ENCODE measurements around the gene TMEM205.
A peak's percentile ranks its signal among the peaks of the same experiment; 100 is the strongest.
"Not testable (repeated sequence)": the region's sequence is repeated elsewhere in the genome, so short reads cannot be mapped to it uniquely, and the experiment has no call there.

Gene TMEM205

DNA sequence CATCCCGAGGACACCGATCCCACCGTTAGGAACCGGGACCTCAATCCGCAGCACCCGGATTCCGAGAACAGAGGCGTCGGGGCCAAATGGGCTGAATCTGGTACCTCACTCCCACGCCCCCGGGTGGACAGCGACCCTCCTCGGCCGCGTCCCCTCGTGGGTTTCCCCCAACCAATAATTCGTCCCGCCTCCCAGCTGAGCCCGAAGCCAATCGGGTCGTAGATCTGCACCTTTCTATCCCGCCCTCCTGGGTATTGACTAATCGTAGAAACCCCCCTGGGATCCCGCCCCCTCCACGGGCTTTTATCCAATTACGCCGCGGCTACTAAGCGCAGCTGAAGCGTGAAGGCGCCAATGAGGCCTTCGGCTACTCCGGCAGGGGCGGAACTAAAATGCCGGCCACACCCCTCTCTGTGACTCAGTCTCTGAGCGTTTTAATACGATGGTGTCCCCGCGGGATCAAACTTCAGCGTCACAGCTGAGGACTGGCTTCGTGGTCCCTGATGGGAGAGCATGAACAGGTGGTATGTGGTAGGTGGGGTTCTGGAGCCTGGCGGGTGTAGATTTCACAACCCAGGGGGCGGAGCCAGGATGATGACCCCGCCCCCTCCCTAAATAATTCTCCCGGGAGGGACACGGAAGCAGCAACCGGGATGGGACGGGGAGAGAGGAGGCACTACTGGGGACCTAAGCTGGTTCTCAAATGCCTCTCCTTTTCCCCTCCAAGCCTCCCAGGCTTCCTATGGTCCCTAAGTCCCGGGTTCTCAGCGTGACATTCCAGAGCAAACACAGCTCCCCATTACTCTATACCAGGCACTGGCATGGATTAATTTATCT lies at the start of gene TMEM205, which contains the start of gene CCDC159:
TMEM205 (minus strand) TSS at position 165 of the 837 bp plus-strand sequence. CDS start 649 bp downstream, outside the sequence.
CCDC159 (plus strand) TSS at position 416 of the 837 bp plus-strand sequence; CDS start at position 504, 88 bp downstream.
- Mint-ChIP-seq H3K27me3 (peaks cover 7% of the 10 kb centered on the region), H3K27ac (peak within 1 kb of the TSS; percentile 88), H3K36me3 (peaks cover 1% of the 10 kb centered on the region), H3K4me3 (peak within 1 kb of the TSS; percentile 88), H3K4me1 (peaks cover 27% of the 10 kb centered on the region), H3K9me3 (peaks cover 11% of the 10 kb centered on the region)
- peak; percentile 100 for DNase-seq
- CTCF ChIA-PET: interaction anchor here (0.7 to 2.1 kb wide), 4 partner anchors 23 to 55 kb away, joined by 3 to 8 read pairs (median 4); no protein-coding TSS in a partner anchor

DNA sequence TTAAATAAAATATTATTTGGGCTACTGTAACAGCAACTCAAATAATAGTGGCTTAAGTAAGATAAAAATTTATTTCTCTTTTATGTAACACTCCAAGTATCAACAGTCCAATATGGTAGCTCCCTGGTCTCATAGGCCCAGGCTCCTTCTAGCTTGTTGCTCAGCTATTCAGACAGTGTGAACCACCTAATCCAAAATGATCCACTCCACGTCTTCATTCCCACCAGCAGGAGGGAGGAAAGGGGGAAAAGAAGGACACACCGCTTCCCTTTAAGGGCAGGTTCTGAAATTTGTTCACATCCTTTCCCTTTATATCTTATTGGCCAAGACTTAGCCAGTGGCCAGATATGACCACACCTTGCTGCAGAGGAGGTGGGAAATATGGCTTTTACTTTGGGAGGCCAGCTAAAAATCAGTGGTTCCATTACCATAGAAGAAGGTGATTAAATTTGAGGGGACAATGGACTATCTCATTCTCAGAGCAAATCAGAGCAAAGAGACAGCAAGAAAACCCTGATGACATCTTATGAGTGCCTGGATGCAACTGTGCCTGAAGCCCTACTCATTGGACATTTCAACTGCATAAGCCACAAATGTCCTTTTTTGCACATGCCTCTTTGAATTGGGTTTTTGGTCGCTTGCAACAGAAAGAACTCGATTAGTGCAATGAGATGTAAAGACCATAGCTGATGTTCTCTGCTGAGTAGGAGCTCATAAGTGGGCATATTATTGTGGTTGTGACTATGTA lies 45.0 kb upstream of the TMEM205 start:
- Mint-ChIP-seq H3K4me3 (no peak overlapping the region), H3K4me1 (peaks cover 11% of the 10 kb centered on the region), H3K9me3 (peaks cover 3% of the 10 kb centered on the region), H3K36me3 (no peaks in the 10 kb centered on the region), H3K27ac (no peak overlapping the region), H3K27me3 (peaks cover 36% of the 10 kb centered on the region)
- CTCF ChIA-PET: interaction anchor here (1.6 to 2.1 kb wide), 2 partner anchors 8 to 10 kb away, joined by 5 to 7 read pairs; no protein-coding TSS in a partner anchor
- no peak for DNase-seq

DNA sequence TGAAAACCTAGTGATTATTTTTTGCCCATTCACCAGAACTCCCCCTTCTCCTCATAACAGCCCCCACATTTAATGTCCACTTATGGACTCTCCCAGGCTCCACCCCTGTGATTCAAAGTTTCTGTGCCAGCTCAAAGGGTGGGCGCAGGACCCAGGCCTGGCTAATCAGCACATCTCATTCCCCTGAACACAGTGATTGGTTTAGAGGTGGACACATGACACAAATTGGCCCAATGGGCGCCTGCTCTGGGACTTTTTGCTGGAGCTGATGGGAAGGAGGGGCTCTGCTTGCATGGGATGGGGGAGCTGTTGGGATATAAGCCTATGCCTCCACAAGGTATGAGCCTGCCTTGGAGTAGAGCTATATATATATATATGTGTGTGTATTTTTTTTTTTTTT lies 44.3 kb upstream of the TMEM205 start:
- H3K27ac Mint-ChIP-seq: no peak overlapping the region
- H3K4me1 Mint-ChIP-seq: peaks cover 11% of the 10 kb centered on the region
- H3K9me3 Mint-ChIP-seq: peaks cover 3% of the 10 kb centered on the region
- no peak overlapping the region for H3K4me3 Mint-ChIP-seq
- CTCF ChIA-PET: interaction anchor here (1.6 to 2.1 kb wide), 2 partner anchors 7 to 9 kb away, joined by 5 to 7 read pairs; no protein-coding TSS in a partner anchor
- H3K27me3 Mint-ChIP-seq: peaks cover 38% of the 10 kb centered on the region
- no peak for DNase-seq
- H3K36me3 Mint-ChIP-seq: no peaks in the 10 kb centered on the region

DNA sequence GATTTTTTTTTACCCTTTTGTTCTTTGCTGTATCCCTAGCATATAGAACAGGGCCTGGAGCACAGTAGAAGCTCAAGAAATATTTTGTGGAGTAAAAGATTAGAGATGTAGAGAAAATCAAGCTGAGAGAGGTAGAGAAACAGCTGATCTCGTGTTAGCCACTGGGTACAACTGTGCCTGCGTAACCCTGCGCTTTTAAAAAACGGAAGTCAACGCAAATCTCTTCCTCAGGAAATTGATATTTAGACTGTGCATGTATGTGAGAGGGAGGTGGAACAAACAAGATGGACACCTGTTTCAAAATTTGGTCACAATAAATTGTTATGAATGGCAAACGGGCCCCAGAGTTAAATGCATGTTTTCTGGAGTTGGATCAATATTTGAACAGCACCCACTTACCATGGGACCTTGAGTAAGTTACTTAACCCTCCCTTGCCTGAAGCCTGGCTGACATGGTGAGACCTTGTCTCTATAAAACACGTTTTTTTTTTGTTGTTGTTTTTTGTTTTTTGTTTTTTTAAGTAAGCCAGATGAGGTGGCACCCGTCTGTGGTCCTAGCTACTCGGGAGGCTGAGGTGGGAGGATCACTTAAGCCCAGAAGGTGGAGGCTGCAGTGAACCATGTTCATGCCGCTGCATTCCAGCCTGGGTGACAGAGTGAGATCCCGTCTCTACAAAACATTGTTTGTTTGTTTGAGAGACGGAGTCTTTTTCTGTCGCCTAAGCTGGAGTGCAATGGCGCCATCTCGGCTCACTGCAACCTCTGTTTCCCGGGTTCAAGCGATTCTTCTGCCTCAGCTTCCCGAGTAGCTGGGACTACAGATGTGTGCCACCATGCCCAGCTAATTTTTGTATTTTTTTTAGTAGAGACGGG lies 41.3 kb upstream of the TMEM205 start:
- no peaks in the 10 kb centered on the region for H3K36me3 Mint-ChIP-seq
- CTCF ChIA-PET: no interaction called here

DNA sequence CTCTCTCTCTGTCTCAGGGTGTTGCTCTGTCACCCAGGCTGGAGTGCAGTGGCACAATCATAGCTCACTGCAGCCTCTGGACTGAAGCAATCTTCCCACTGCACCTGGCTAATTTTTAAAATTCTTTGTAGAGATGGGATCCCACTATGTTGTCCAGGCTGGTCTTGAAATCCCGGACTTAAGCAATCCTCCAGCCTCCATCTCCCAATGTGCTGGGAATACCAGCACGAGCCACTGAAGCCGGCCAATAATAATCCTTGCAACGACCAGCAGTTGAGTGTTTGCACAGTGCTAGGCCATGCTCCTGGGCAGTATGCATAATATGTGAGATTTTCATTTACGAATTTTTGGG lies 38.7 kb upstream of the TMEM205 start:
- CTCF ChIA-PET: interaction anchor here (2.9 kb wide), 1 partner anchor 98 kb away, joined by 13 read pairs; no protein-coding TSS in a partner anchor
- H3K36me3 Mint-ChIP-seq: peaks cover 3% of the 10 kb centered on the region
- no peak overlapping the region for H3K27ac Mint-ChIP-seq
- no peak overlapping the region for H3K4me3 Mint-ChIP-seq
- H3K4me1 Mint-ChIP-seq: peaks cover 36% of the 10 kb centered on the region
- H3K27me3 Mint-ChIP-seq: peaks cover 52% of the 10 kb centered on the region
- no peaks in the 10 kb centered on the region for H3K9me3 Mint-ChIP-seq
- no peak for DNase-seq

More for the DNA sequence above, 41.3 kb upstream of the TMEM205 start:
- Mint-ChIP-seq H3K4me3 (no peak overlapping the region), H3K27ac (no peak overlapping the region), H3K4me1 (peaks cover 16% of the 10 kb centered on the region), H3K9me3 (peaks cover 3% of the 10 kb centered on the region), H3K27me3 (peaks cover 53% of the 10 kb centered on the region)
- no peak for DNase-seq

DNA sequence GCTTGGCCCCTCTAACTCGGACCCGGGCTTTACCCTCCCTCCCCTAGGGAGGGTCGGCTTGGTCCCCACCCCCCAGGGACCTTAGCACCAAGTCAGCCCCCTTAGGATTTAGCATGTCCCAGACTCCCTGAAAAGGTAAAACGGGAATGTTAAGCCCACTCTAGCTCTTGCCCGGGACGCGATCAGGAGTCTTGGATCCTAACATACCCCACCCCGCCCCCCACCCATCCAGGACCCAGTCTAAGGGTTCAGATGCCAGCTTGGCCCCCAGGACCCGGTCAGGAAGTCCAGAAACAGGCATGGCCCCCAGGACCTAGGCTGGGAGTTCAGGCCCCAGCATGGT lies 37.6 kb upstream of the TMEM205 start:
- Mint-ChIP-seq H3K4me3 (no peak overlapping the region), H3K36me3 (peaks cover 3% of the 10 kb centered on the region), H3K27ac (no peak overlapping the region), H3K9me3 (no peaks in the 10 kb centered on the region), H3K4me1 (peaks cover 43% of the 10 kb centered on the region), H3K27me3 (peaks cover 52% of the 10 kb centered on the region)
- CTCF ChIA-PET: interaction anchor here (0.6 to 2.9 kb wide), 6 partner anchors 8 to 99 kb away, joined by 3 to 13 read pairs (median 4); partner anchors contain the start of genes ODAD3, PRKCSH and SWSAP1
- no peak for DNase-seq

DNA sequence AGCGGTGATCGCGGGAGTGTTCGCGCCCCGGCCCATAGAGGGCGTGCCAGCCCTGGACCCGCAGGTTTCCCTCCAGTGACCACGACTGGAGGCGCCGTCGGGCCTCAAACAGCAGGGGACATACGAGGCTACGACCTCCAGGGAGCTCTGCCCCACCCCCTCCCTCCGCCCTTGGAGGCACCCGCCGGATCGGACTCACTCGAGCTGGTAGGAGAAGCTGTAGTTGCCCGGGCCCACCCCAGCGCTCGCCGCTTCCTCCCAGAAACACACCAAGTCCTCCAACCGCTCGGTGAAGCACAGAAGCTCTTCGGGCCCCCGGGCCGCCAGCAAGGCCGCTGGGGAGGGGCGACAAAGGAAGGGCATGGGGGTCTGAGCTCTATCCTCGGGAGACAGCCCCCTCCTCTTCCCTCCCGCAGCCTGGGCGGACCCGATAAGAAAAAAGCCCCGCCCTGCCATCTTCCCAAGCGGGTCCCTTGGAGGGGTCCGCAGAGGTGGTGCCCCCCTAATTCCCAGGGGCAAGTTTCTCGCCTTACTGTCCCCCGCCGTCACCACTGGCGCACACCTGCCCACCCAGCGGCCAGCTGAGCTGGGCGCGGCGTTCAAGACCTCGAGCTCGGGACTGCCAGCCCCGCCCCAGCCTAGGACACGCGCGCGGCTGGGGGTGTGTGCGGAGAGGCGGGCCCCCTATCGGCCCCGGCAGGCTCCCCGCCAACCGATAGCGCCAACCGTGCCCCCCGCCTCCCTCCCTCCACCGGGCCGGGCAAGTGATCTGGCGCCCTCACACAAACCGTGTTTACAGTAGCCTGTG lies 37.0 kb upstream of the TMEM205 start:
- Mint-ChIP-seq H3K36me3 (peaks cover 3% of the 10 kb centered on the region), H3K9me3 (no peaks in the 10 kb centered on the region), H3K27ac (peak overlapping the region; percentile 55), H3K4me3 (peak overlapping the region; percentile 58), H3K27me3 (peaks cover 52% of the 10 kb centered on the region), H3K4me1 (peaks cover 47% of the 10 kb centered on the region)
- peak; percentile 55 for DNase-seq
- CTCF ChIA-PET: interaction anchor here (0.6 to 2.9 kb wide), 12 partner anchors 8 to 155 kb away, joined by 3 to 13 read pairs (median 3); partner anchors contain the start of genes ODAD3, PRKCSH and SWSAP1

DNA sequence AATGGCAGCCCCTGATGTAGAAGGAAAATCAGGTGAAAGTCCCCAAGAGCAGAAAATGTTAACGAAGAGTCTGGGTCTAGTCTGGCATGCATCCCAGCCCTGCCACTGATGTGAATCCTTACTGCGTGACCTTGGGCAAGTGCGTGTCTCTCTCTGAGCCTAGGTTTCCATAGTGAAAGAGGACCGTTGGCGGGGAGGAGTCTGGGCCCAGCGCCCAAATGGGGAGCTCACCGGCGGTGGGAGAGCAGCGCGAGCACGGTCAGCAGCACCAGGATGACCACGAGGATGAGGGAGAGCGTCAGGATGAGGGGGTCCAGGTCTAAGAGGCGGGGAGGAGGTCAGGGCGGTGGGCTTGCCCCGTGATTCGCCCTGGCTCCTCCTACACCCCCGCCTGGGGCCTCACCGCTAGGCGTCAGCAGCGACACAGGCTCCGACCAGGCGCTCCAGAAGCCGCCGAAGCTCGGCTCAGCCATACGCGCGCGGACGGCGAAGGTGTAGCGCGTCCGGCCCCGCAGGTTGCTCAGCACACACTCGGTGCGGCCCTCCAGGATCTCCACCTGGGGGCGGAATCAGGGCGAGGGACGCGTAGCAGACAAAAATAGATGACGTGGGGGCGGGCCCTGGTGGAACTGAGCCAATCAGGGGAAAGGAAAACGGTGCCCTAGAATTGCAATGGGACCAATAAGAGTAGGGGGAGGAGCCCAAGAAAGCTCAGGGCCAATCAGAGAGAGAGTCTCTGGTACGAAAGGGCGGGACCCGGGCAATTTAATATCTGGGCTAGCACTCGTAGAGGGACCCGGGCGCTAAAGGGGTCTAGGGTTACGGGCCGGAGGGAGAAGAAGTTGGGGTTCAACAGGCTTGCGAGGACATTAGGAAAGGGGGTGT lies 34.8 kb upstream of the TMEM205 start:
- DNase-seq: peak; percentile 99
- Mint-ChIP-seq H3K4me1 (peaks cover 58% of the 10 kb centered on the region), H3K27me3 (peaks cover 47% of the 10 kb centered on the region), H3K36me3 (peaks cover 15% of the 10 kb centered on the region), H3K27ac (peak overlapping the region; percentile 99), H3K4me3 (peak overlapping the region; percentile 81), H3K9me3 (no peaks in the 10 kb centered on the region)
- CTCF ChIA-PET: interaction anchor here (0.6 to 2.4 kb wide), 31 partner anchors 10 to 207 kb away, joined by 3 to 9 read pairs (median 4); partner anchors contain the start of genes ECSIT, ODAD3 and PRKCSH

DNA sequence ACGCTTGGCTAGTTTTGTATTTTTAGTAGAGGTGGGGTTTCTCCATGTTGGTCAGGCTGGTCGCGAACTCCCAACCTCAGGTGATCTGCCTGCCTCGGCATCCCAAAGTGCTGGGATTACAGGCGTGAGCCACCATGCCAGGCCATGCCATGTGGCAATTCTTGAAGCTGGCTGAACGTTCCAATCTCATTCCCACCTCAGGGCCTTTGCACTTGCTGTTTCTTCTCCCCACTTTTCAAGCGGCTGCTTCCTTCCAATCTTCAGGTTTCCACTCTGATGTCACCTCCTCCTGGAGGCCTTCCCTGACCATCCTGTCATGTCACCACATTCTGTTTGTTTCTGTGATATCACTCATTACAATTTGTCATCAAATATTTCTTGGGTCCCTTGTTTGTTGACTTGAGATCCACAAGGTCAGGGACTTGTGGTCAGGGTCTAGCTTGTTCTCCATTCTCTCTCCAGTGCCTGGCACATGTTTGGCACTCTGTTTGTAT lies 33.8 kb upstream of the TMEM205 start:
- H3K27me3 Mint-ChIP-seq: peaks cover 39% of the 10 kb centered on the region
- CTCF ChIA-PET: interaction anchor here (0.5 to 1.2 kb wide), 2 partner anchors 68 to 504 kb away, joined by 3 to 5 read pairs; no protein-coding TSS in a partner anchor
- no peak for DNase-seq
- peaks cover 63% of the 10 kb centered on the region for H3K4me1 Mint-ChIP-seq
- peak overlapping the region; percentile 99 for H3K27ac Mint-ChIP-seq
- peak overlapping the region; percentile 81 for H3K4me3 Mint-ChIP-seq
- H3K36me3 Mint-ChIP-seq: peaks cover 16% of the 10 kb centered on the region
- H3K9me3 Mint-ChIP-seq: no peaks in the 10 kb centered on the region

DNA sequence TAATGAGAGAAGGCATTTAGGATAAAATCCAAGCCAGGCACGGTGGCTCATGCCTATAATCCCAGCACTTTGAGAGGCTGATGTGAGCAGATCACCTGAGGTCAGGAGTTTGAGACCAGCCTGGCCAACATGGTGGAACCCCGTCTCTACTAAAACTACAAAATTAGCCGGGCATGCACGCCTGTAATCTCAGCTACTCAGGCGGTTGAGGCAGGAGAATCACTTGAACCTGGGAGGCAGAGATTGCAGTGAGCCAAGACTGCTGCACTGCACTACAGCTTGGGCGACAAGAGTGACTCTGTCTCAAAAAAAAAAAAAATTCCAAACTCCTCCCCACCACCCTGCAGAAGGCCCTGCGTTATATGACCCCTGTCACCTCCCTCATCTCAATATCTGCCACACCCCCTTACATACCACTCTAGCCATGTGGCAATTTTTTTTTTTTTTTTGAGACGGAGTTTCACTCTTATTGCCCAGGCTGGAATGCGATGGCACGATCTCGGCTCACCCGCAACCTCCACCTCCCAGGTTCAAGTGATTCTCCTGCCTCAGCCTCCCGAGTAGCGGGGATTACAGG lies 33.3 kb upstream of the TMEM205 start:
- Mint-ChIP-seq H3K27me3 (peaks cover 33% of the 10 kb centered on the region), H3K27ac (peak overlapping the region; percentile 99), H3K36me3 (peaks cover 16% of the 10 kb centered on the region), H3K4me1 (peaks cover 63% of the 10 kb centered on the region)
- H3K4me3 Mint-ChIP-seq, CTCF ChIA-PET, H3K9me3 Mint-ChIP-seq, DNase-seq: not testable (repeated sequence)

DNA sequence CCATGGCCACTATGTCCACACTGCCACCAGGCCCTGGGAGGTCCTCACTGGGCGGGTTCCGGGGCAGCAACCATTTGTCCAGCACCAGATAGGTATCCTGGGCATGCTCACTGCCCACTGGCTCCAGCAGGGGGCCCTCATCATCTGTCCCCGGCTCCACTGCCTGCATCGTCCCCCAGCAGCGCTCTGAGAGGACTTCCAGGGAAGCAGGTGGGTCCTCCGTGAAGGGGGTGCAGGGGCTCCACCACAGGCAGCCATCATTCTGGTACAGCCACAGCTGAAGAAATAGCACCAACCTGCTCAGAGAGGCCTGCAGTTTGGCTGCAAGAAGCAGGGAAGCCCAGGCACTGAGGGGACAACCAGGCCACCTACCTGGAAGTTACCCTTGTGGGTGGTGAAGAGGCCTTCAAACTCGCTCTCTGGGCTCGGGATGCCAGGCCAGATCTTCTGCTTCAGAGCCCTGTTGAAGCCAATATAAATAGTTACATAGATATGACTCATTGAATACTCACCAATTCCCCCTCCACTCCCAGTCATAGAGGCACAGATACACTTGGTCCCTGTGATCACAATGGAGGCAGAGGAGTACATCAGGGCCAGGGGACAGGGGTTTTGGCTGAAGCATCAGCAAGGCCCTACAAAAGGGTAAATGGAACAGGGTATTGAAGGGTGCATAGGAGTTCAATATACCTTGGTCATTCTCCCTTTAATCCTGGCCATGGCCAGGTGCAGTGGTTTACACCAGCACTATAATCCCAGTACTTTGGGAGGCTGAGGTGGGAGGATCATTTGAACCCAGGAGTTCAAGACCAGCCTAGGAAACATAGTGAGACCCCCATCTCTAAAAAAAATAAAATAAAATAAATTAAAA lies 32.5 kb upstream of the TMEM205 start:
- Mint-ChIP-seq H3K4me1 (peaks cover 62% of the 10 kb centered on the region), H3K27ac (no peak overlapping the region), H3K9me3 (no peaks in the 10 kb centered on the region), H3K4me3 (no peak overlapping the region), H3K27me3 (peaks cover 25% of the 10 kb centered on the region), H3K36me3 (peaks cover 16% of the 10 kb centered on the region)
- peak; percentile 33 for DNase-seq
- CTCF ChIA-PET: interaction anchor here (0.6 to 1.6 kb wide), 5 partner anchors 9 to 182 kb away, joined by 3 read pairs; no protein-coding TSS in a partner anchor

Measured in activated naive CD4-positive, alpha-beta T cell treated with anti-CD3 and anti-CD28 coated beads, Interleukin-2, amount 10 ng/mL, durations not matched to agents 7 days and 5 days (primary cell).